Calu3 (cell line): Measurements from ENCODE around the gene LCE1F. TPM values are rescaled to one million over a fixed set of nuclear protein-coding genes. Genes with fewer than 3 reads are reported as not detected.

Source experiments
- BruUV-seq: library from RNA; stranded (reverse); fragments of 400-500 nt; replicated peaks from 2 replicates; lab custom pipeline; 2021; lab: Mats Ljungman, UMichigan
- CTCF ChIA-PET: fragments of 300-600 bp; sonication (Branson Sonifier 250); formaldehyde crosslinking; loops from one replicate; lab custom pipeline; 2022; ENCODE audit warnings: antibody characterized with exemption; lab: Charles Lee
- DNase-seq: peaks from one replicate; pipeline ENCODE4 v3.0.0; 2022
- H3K27ac Mint-ChIP-seq: one replicate; pipeline ENCODE4 v1.8.0; 2022; ENCODE audit warnings: mixed read lengths; ENCODE audit not compliant: unreplicated experiment
- H3K27me3 Mint-ChIP-seq: one replicate; pipeline ENCODE4 v1.8.0; 2022; ENCODE audit warnings: mixed read lengths; ENCODE audit not compliant: unreplicated experiment
- H3K36me3 Mint-ChIP-seq: one replicate; pipeline ENCODE4 v1.8.0; 2022; ENCODE audit warnings: mild to moderate bottlenecking, moderate library complexity, mixed read lengths; ENCODE audit not compliant: insufficient read depth, unreplicated experiment
- H3K4me1 Mint-ChIP-seq: one replicate; pipeline ENCODE4 v1.8.0; 2022; ENCODE audit warnings: mild to moderate bottlenecking, low read depth, mixed read lengths; ENCODE audit not compliant: unreplicated experiment
- H3K4me3 Mint-ChIP-seq: one replicate; pipeline ENCODE4 v1.8.0; 2022; ENCODE audit warnings: mild to moderate bottlenecking, low read depth, moderate library complexity, mixed read lengths; ENCODE audit not compliant: unreplicated experiment
- H3K9me3 Mint-ChIP-seq: one replicate; pipeline ENCODE4 v1.8.0; 2022; ENCODE audit warnings: low read depth, mixed read lengths; ENCODE audit not compliant: unreplicated experiment
- intact Hi-C: fragments of 100-400 bp; cut with micrococcal nuclease; formaldehyde crosslinking; loops from one replicate; pipeline ENCODE4 v1.10.0; 2022; ENCODE audit not compliant: unreplicated experiment
- total RNA-seq: library from RNA; stranded (reverse); gene quantifications from 2 replicates; pipeline ENCODE4 v1.2.3, GENCODE V29; 2022
- TF ChIP-seq, protein P1 (sequence below): fragments of 200-600 bp; IDR thresholded peaks from one replicate; pipeline ENCODE4 v1.8.0; 2022; ENCODE audit warnings: antibody characterized with exemption; ENCODE audit not compliant: unreplicated experiment

Gene LCE1F
- total RNA-seq, 1 experiment from 2014 or later, result not detected

DNA sequence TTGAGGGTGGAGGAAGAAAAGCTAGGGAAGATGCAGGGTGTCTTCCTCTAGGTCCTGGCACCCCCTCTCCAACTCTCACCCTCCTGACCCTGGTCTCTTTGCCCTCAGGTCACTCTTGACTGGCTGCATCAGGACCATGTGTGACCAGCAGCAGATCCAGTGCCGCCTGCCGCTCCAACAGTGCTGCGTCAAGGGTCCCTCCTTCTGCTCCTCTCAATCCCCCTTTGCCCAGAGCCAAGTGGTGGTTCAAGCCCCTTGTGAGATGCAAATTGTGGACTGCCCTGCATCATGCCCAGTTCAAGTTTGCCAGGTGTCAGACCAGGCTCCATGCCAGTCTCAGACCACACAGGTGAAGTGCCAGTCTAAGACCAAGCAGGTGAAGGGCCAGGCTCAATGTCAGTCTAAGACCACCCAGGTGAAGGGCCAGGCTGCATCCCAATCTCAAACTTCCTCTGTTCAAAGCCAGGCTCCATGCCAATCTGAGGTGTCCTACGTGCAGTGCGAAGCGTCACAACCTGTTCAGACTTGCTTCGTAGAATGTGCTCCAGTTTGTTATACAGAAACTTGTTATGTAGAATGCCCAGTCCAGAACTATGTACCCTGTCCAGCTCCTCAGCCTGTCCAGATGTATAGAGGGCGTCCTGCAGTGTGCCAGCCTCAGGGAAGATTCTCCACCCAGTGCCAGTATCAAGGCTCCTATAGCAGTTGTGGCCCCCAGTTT, 15.3 kb upstream of the LCE1F start:
- DNase-seq, result no peak
- Mint-ChIP-seq H3K4me1 (no peaks in the 10 kb centered on the region), H3K27ac (no peak overlapping the region), H3K27me3 (peaks cover 88% of the 10 kb centered on the region), H3K9me3 (no peaks in the 10 kb centered on the region), H3K4me3 (no peak overlapping the region), H3K36me3 (no peaks in the 10 kb centered on the region)
- TF ChIP-seq, protein P1, sequence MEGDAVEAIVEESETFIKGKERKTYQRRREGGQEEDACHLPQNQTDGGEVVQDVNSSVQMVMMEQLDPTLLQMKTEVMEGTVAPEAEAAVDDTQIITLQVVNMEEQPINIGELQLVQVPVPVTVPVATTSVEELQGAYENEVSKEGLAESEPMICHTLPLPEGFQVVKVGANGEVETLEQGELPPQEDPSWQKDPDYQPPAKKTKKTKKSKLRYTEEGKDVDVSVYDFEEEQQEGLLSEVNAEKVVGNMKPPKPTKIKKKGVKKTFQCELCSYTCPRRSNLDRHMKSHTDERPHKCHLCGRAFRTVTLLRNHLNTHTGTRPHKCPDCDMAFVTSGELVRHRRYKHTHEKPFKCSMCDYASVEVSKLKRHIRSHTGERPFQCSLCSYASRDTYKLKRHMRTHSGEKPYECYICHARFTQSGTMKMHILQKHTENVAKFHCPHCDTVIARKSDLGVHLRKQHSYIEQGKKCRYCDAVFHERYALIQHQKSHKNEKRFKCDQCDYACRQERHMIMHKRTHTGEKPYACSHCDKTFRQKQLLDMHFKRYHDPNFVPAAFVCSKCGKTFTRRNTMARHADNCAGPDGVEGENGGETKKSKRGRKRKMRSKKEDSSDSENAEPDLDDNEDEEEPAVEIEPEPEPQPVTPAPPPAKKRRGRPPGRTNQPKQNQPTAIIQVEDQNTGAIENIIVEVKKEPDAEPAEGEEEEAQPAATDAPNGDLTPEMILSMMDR, result no peak
- CTCF ChIA-PET, result interaction anchor here (1.2 kb wide), 1 partner anchor 15 kb away, joined by 4 read pairs; no protein-coding TSS in a partner anchor
- BruUV-seq, result no TSS peak
- intact Hi-C loops, result no loop called here

DNA sequence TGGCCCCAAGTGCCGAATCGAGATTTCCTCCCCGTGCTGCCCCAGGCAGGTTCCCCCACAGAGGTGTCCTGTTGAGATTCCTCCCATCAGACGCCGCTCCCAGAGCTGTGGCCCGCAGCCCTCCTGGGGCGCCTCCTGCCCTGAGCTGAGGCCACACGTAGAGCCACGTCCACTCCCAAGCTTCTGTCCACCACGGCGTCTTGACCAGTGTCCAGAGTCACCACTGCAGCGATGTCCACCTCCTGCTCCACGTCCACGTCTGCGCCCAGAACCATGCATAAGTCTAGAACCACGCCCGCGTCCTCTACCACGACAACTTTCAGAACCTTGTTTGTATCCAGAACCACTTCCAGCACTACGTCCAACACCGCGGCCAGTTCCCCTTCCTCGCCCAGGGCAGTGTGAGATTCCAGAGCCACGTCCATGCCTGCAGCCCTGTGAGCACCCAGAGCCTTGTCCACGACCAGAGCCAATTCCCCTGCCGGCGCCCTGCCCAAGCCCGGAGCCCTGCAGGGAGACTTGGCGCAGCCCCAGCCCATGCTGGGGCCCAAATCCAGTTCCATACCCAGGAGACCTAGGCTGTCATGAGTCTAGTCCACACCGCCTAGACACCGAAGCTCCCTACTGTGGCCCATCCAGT, 14.3 kb upstream of the LCE1F start:
- DNase-seq, result no peak
- TF ChIP-seq, protein P1, result no peak
- peaks cover 88% of the 10 kb centered on the region for H3K27me3 Mint-ChIP-seq
- CTCF ChIA-PET, result interaction anchor here (0.9 kb wide), 1 partner anchor 109 kb away, joined by 3 read pairs; no protein-coding TSS in a partner anchor
- intact Hi-C loops, result no loop called here
- H3K4me1 Mint-ChIP-seq, result no peaks in the 10 kb centered on the region
- no peak overlapping the region for H3K27ac Mint-ChIP-seq
- no TSS peak for BruUV-seq
- no peaks in the 10 kb centered on the region for H3K36me3 Mint-ChIP-seq
- no peaks in the 10 kb centered on the region for H3K9me3 Mint-ChIP-seq
- H3K4me3 Mint-ChIP-seq, result no peak overlapping the region

DNA sequence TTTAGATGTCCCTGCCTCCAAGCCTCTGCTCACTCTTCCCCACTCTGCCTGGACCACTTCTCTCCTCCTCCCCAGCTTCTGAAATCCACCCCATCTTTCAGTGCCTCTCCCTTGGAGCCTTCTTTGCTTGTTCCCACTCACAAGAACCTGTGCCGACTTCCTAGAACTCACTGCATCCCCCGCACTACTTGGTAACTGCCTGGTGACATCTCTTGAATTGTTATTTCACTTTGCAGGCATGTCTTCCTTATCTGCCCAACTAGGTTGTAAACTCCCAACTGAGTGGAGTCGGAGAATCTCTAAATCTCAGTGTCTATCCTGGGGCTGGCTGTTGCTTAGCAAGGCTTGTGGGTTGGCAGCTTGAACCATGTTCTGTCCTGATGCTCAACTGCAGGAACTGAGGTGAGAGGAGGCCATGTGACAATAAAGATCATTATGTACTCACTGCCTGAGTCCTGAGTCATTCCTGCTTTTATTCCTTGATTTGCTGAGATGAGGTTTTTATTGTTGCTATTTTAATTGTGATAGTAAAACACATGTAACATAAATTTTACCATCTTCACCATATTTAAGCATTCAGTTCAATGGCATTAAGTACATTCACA, 13.2 kb upstream of the LCE1F start:
- no peak overlapping the region for H3K27ac Mint-ChIP-seq
- H3K4me3 Mint-ChIP-seq, result no peak overlapping the region
- no peak for DNase-seq
- no TSS peak for BruUV-seq
- peaks cover 88% of the 10 kb centered on the region for H3K27me3 Mint-ChIP-seq
- CTCF ChIA-PET, result no interaction called here
- peaks cover 3% of the 10 kb centered on the region for H3K36me3 Mint-ChIP-seq
- no peaks in the 10 kb centered on the region for H3K4me1 Mint-ChIP-seq
- H3K9me3 Mint-ChIP-seq, result no peaks in the 10 kb centered on the region
- TF ChIP-seq, protein P1, result no peak
- intact Hi-C loops, result no loop called here

DNA sequence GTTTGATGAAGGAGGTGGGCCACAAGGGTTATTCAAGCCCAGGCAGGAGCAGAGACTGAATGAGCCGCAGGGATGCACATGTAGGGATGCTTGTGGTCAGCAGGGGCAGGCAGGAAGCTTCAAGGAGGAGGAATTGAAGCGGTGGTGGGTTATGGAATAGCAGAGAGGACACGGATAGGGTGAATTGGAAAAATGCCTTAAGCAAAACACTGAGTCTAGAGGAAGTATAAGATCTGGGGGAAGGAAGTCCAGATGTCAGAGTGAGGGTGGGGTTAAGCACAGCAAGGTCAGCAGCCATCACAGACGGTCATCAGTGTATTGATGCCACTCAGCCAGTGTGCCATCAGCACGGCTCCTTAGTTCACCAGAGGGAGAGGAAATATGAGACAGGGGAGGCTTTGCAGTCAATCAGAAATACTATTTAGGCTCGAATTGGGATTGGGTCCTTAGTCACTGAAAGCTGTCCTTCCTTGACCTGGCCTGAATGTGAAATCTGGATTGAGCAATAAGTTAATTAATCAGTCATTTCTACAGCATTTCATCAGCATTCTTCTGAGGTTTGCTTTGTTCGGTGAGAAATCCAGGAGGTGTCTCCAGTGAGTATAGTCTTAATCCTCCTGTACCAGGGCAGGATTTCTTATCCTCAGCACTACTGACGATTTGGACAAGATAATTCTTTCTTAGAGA, 6.0 kb upstream of the LCE1F start:
- Mint-ChIP-seq H3K36me3 (peaks cover 6% of the 10 kb centered on the region), H3K4me3 (no peak overlapping the region), H3K27ac (no peak overlapping the region), H3K9me3 (peaks cover 2% of the 10 kb centered on the region), H3K27me3 (peaks cover 62% of the 10 kb centered on the region), H3K4me1 (peaks cover 12% of the 10 kb centered on the region)
- DNase-seq, result no peak
- TF ChIP-seq, protein P1, result no peak
- intact Hi-C loops, result no loop called here
- no TSS peak for BruUV-seq
- CTCF ChIA-PET, result interaction anchor here (1.6 kb wide), 1 partner anchor 24 kb away, joined by 6 read pairs; no protein-coding TSS in a partner anchor
